Activated CD8-positive, alpha-beta T cell treated with anti-CD3 and anti-CD28 coated beads for 36 hours (primary cell): ENCODE measurements around the gene TMCO6. TPM values are rescaled to one million over a fixed set of nuclear protein-coding genes. Genes with fewer than 3 reads are reported as not detected.
"Not testable (repeated sequence)": the region's sequence is repeated elsewhere in the genome, so short reads cannot be mapped to it uniquely, and the experiment has no call there.

ENCODE experiments used
- ATAC-seq: fragments of 200-7000 bp; cut with Tn5 transposase; one replicate; pipeline ENCODE4 v1.10.0; 2021; ENCODE audit warnings: mild to moderate bottlenecking, moderate library complexity
- CTCF ChIA-PET: fragments of 350-600 bp; sonication (Branson Sonifier 250); formaldehyde crosslinking; loops from one replicate; lab custom pipeline; 2021; ENCODE audit warnings: antibody characterized with exemption; lab: Charles Lee
- POLR2A ChIA-PET: fragments of 350-600 bp; sonication (Branson Sonifier 250); formaldehyde crosslinking; loops from one replicate; lab custom pipeline; 2021; ENCODE audit warnings: antibody characterized with exemption; lab: Charles Lee
- DNase-seq: peaks from one replicate; pipeline ENCODE4 v3.0.0-alpha.2; 2020
- H3K27ac Mint-ChIP-seq: one replicate; pipeline ENCODE4 v1.8.0; 2021; ENCODE audit warnings: mild to moderate bottlenecking, mixed read lengths
- H3K27me3 Mint-ChIP-seq: one replicate; pipeline ENCODE4 v1.8.0; 2021; ENCODE audit warnings: mixed read lengths
- H3K36me3 Mint-ChIP-seq: one replicate; pipeline ENCODE4 v1.8.0; 2021; ENCODE audit warnings: low read depth, mixed read lengths
- H3K4me1 Mint-ChIP-seq: one replicate; pipeline ENCODE4 v1.8.0; 2021; ENCODE audit warnings: low read depth, mixed read lengths
- H3K4me3 Mint-ChIP-seq: one replicate; pipeline ENCODE4 v1.8.0; 2021; ENCODE audit warnings: mild to moderate bottlenecking, moderate library complexity, mixed read lengths
- H3K9me3 Mint-ChIP-seq: one replicate; pipeline ENCODE4 v1.8.0; 2021; ENCODE audit warnings: mixed read lengths
- intact Hi-C: fragments of 100-400 bp; cut with micrococcal nuclease; formaldehyde crosslinking; loops from one replicate; pipeline ENCODE4 v1.10.0; 2022
- total RNA-seq, 2 experiments: library from RNA; stranded (reverse); gene quantifications; one replicate each; pipeline ENCODE4 v1.2.3, GENCODE V29; 2021
- TF ChIP-seq, protein P1 (sequence below): fragments of 200-600 bp; IDR thresholded peaks from one replicate; pipeline ENCODE4 v1.8.0; 2022; ENCODE audit warnings: antibody characterized with exemption, mild to moderate bottlenecking

The TMCO6 gene
- total RNA-seq, 2 experiments from 2014 or later, result 31.7 to 33.2 TPM

DNA sequence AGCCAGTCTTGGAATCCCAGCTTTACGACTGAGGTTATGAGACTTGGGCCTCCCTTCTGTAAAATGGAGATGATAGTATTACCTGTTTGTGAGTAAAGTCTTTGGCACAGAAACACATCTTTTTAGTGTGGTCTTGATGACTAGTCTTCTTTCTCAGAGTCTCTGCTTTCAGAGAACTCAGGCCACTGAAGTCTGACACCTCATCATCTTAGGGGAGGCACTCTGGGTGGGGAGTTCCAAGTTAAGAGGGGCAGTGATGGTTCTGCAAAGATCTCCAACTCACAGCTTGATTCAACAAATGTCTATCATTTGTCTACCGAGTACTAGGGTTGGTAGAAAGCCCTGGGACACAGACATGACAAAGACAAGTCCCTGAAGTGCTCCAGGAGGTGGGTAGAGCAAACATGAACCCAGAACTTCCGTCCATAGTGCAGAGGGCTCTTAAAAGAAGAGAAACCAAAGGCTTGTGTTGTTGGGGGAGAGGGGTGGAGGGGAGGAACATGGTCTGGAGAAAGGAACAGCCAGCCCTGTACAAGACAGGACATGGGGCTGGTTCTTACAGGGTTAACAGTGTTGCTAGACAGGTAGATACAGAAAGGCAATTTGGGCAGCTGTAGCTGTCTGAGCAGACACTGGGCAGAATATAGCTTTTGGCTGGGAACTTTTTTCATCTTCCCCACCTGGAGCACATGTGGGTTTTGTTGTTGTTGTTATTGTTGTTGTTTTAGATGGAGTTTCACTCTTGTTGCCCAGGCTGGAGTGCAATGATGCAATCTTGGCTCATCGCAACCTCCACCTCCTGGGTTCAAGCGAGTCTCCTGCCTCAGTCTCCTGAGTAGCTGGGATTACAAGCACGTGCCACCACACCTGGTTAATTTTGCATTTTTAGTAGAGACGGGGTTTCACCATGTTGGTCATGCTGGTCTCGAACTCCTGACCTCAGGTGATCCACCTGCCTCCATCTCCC lies 3.7 kb upstream of the TMCO6 start:
- Mint-ChIP-seq H3K27ac (peak overlapping the region; percentile 71), H3K4me1 (peaks cover 40% of the 10 kb centered on the region), H3K27me3 (peaks cover 14% of the 10 kb centered on the region), H3K9me3 (no peaks in the 10 kb centered on the region), H3K4me3 (no peak overlapping the region), H3K36me3 (peaks cover 4% of the 10 kb centered on the region)
- intact Hi-C loops, result loop anchor here (5.0 kb wide), 2 partner anchors 88 to 278 kb away; partner anchors contain the start of gene EIF4EBP3
- TF ChIP-seq, protein P1, sequence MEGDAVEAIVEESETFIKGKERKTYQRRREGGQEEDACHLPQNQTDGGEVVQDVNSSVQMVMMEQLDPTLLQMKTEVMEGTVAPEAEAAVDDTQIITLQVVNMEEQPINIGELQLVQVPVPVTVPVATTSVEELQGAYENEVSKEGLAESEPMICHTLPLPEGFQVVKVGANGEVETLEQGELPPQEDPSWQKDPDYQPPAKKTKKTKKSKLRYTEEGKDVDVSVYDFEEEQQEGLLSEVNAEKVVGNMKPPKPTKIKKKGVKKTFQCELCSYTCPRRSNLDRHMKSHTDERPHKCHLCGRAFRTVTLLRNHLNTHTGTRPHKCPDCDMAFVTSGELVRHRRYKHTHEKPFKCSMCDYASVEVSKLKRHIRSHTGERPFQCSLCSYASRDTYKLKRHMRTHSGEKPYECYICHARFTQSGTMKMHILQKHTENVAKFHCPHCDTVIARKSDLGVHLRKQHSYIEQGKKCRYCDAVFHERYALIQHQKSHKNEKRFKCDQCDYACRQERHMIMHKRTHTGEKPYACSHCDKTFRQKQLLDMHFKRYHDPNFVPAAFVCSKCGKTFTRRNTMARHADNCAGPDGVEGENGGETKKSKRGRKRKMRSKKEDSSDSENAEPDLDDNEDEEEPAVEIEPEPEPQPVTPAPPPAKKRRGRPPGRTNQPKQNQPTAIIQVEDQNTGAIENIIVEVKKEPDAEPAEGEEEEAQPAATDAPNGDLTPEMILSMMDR, result no peak
- ChIA-PET CTCF (interaction anchor here (0.9 to 3.2 kb wide), 29 partner anchors 9 to 272 kb away, joined by 3 to 16 read pairs (median 4); partner anchors contain the start of genes EIF4EBP3, HARS1, HARS2 and IK), POLR2A (interaction anchor here (0.9 to 3.0 kb wide), 4 partner anchors 11 to 234 kb away, joined by 3 to 16 read pairs (median 4); partner anchors contain the start of genes ANKHD1, IK and NDUFA2)
- peak; percentile 5 for ATAC-seq
- DNase-seq, result peak; percentile 30

DNA sequence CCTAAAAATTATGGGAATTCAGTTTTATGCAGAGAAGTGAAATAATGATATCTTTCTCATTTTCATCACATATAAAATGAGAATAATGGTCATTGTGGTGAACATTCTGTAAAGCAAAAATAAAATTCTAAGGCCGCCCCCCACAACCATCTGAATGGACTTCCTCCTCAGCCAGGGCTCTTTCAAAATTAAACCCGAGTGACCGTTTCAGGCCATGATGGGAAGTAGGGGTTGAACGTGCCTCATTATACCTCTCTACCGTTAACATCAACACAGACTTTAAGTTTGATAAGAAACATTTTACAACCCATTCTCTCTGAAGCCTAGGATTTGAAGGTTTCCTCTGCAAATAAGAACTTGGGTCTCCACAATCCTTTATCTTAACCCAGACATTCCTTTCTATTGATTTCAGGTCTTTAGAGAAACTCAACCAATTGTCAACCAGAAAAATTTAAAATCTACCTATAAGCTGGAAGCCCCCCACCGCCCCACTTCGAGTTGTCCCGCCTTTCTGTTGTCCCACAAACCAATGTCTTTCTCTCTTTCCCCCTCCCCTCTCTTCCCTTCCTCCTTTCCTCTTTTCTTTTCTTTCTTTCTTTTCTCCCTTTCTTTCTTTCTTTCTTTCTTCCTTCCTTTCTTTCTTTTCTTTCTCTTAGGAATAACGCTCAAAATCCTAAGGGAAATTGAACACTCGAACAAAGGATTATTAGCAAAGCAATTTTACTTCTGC lies 1.7 kb upstream of the TMCO6 start:
- ChIA-PET POLR2A (interaction anchor here (0.8 to 3.0 kb wide), 2 partner anchors 9 to 451 kb away, joined by 3 to 16 read pairs; partner anchors contain the start of genes IK and NDUFA2), CTCF (interaction anchor here (0.9 to 2.4 kb wide), 4 partner anchors 90 to 286 kb away, joined by 3 to 10 read pairs (median 6); partner anchors contain the start of gene EIF4EBP3)
- H3K36me3 Mint-ChIP-seq, result peaks cover 18% of the 10 kb centered on the region
- DNase-seq (no peak), ATAC-seq (no peak)
- H3K27me3 Mint-ChIP-seq, result peaks cover 5% of the 10 kb centered on the region
- H3K27ac Mint-ChIP-seq, result peak overlapping the region; percentile 86
- H3K4me3 Mint-ChIP-seq, result no peak overlapping the region
- intact Hi-C loops, result loop anchor here (5.0 kb wide), 2 partner anchors 90 to 280 kb away; partner anchors contain the start of gene EIF4EBP3
- H3K4me1 Mint-ChIP-seq, result peaks cover 50% of the 10 kb centered on the region
- TF ChIP-seq, protein P1, result no peak
- H3K9me3 Mint-ChIP-seq, result no peaks in the 10 kb centered on the region

DNA sequence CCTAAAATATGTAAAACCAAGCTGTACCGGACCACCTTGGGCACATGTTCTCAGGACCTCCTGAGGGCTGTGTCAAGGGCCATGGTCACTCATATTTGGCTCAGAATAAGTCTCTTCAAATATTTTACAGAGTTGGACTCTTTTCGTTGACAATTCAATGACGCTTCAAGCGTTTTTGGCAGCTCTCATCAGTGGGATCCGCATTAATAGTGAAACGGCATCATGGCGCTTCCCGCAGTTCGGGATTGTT lies 428 bp upstream of the TMCO6 start:
- Mint-ChIP-seq H3K4me3 (peak overlapping the region; percentile 78), H3K27ac (peak overlapping the region; percentile 86), H3K36me3 (peaks cover 24% of the 10 kb centered on the region), H3K4me1 (peaks cover 41% of the 10 kb centered on the region)
- intact Hi-C loops, result loop anchor here (5.0 kb wide), 2 partner anchors 92 to 282 kb away; partner anchors contain the start of gene EIF4EBP3
- not testable (repeated sequence) for ATAC-seq, DNase-seq, H3K9me3 Mint-ChIP-seq, H3K27me3 Mint-ChIP-seq
- CTCF ChIA-PET, result interaction anchor here (0.7 to 2.4 kb wide), 9 partner anchors 9 to 287 kb away, joined by 3 to 10 read pairs (median 3); partner anchors contain the start of genes EIF4EBP3, IK and NDUFA2
- POLR2A ChIA-PET, result interaction anchor here (1.5 to 2.4 kb wide), 5 partner anchors 8 to 91 kb away, joined by 4 to 14 read pairs (median 5); partner anchors contain the start of genes EIF4EBP3, IK and NDUFA2

DNA sequence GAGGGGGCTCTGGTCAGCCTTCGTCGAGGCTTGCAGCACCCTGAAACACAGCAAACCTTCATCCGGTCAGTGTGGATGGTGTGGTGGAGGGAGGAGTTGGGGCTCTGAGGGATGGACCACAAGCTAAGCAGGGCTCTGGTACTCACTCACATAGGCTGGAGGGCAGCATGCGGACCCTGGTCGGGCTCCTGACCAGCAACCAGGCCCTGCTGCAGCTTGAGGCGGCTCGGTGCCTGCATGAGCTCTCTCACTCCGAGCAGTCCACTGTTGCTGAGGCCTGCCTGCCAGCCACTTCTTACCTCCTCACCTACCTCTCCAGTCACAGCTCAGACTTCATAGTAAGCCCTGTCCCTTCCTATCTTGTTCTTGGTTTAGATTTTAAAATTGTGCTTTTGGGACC lies 2.5 kb downstream of the TMCO6 start:
- DNase-seq, result no peak
- H3K4me3 Mint-ChIP-seq, result no peak overlapping the region
- no peak for ATAC-seq
- H3K9me3 Mint-ChIP-seq, result no peaks in the 10 kb centered on the region
- peaks cover 50% of the 10 kb centered on the region for H3K4me1 Mint-ChIP-seq
- CTCF ChIA-PET, result interaction anchor here (1.6 kb wide), 1 partner anchor 21 kb away, joined by 4 read pairs; no protein-coding TSS in a partner anchor
- intact Hi-C loops, result no loop called here
- TF ChIP-seq, protein P1, result no peak
- peaks cover 35% of the 10 kb centered on the region for H3K36me3 Mint-ChIP-seq
- H3K27ac Mint-ChIP-seq, result peak overlapping the region; percentile 25
- no peaks in the 10 kb centered on the region for H3K27me3 Mint-ChIP-seq
- POLR2A ChIA-PET, result interaction anchor here (0.9 to 2.1 kb wide), 4 partner anchors 27 to 296 kb away, joined by 3 to 10 read pairs (median 5); partner anchors contain the start of genes EIF4EBP3 and HBEGF

DNA sequence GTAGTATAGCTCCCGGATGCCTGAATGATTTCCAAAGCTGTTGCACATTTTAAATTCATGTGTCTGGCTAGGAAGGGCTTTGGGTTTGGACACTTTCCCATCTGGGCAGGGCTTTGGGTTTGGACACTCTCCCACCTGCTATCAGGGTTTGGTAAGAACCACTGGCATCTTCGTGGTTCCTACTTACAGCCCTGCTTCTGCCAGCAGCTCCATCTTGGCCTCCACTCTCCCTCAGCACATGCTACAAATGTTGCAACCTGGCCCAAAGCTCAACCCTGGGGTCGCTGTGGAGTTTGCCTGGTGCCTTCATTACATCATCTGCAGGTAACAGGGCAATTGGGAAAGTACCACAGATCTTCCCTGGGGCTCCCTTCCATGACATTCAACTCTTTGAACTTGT lies 3.5 kb downstream of the TMCO6 start:
- peaks cover 41% of the 10 kb centered on the region for H3K36me3 Mint-ChIP-seq
- H3K27ac Mint-ChIP-seq, result peak overlapping the region; percentile 5
- ChIA-PET CTCF (interaction anchor here (0.9 to 1.6 kb wide), 4 partner anchors 20 to 279 kb away, joined by 3 to 4 read pairs (median 3); partner anchors contain the start of gene WDR55), POLR2A (interaction anchor here (0.9 to 2.1 kb wide), 4 partner anchors 26 to 297 kb away, joined by 3 to 10 read pairs (median 5); partner anchors contain the start of genes EIF4EBP3 and HBEGF)
- H3K4me3 Mint-ChIP-seq, result no peak overlapping the region
- intact Hi-C loops, result no loop called here
- DNase-seq (no peak), ATAC-seq (no peak)
- no peaks in the 10 kb centered on the region for H3K9me3 Mint-ChIP-seq
- no peaks in the 10 kb centered on the region for H3K27me3 Mint-ChIP-seq
- peaks cover 50% of the 10 kb centered on the region for H3K4me1 Mint-ChIP-seq
- TF ChIP-seq, protein P1, result no peak
